Pancreas (tissue), 10 donors: Measurements from ENCODE around the gene MBD5. TPM values are rescaled to one million over a fixed set of nuclear protein-coding genes. Genes with fewer than 3 reads are reported as not detected.
A peak's percentile ranks its signal among the peaks of the same experiment; 100 is the strongest.

ENCODE experiments used
- ATAC-seq, 4 donors: fragments of 200-7000 bp; cut with Tn5 transposase; one replicate each; pipeline versions ENCODE4 v1.8.0 to v1.9.1; 2020; ENCODE audit warnings: mild to moderate bottlenecking in 4 of 4, moderate library complexity in 4 of 4
- DNase-seq, 6 donors: peaks; one replicate each; pipeline ENCODE4 v3.0.0-alpha.2; 2020
- FAIRE-seq: peaks from 2 replicates; lab custom pipeline; 2012; peaks lifted over from hg19 to GRCh38; lab: Jason Lieb, UNC
- H3K27ac ChIP-seq, 4 donors: fragments of 200-600 bp; sonication (generic); 1 replicate in 3 of 4; 2 replicates in 1 of 4; pipeline versions ENCODE4 v1.5.0 to v1.8.0; 2020
- H3K27me3 ChIP-seq, 4 donors: fragments of 200-600 bp; one replicate each; pipeline ENCODE4 v1.8.0; 2021
- H3K36me3 ChIP-seq, 3 donors: fragments of 200-600 bp; sonication (generic) in 1 of 3; one replicate each; pipeline versions ENCODE4 v1.5.0 to v1.8.0; 2020 to 2021
- H3K4me1 ChIP-seq, 3 donors: fragments of 200-600 bp; one replicate each; pipeline ENCODE4 v1.8.0; 2021
- H3K4me3 ChIP-seq, 4 donors: fragments of 200-600 bp; sonication (generic) in 2 of 4; one replicate each; pipeline versions ENCODE4 v1.5.0 to v1.8.0; 2020 to 2021
- H3K9me3 ChIP-seq, 4 donors: fragments of 200-600 bp; one replicate each; pipeline ENCODE4 v1.8.0; 2021
- WGBS, 2 donors: extraction: QIAGEN DNeasy Blood & Tissue Kit; methylation state at CpG; one replicate each; pipeline ENCODE4 v1.1.7; 2013; 5-methylcytosine and 5-hydroxymethylcytosine counted together
- intact Hi-C, 3 donors: fragments of 100-400 bp; cut with DNase I; formaldehyde crosslinking; loops; one replicate each; pipeline versions ENCODE4 v1.11.1 to v1.14.2; 2022
- polyA plus RNA-seq, 2 donors: library from polyadenylated mRNA; stranded (reverse); fragments of 200-250 nt; gene quantifications; one replicate each; pipeline ENCODE4 v1.2.3, GENCODE V29; 2013
- total RNA-seq, 6 donors: library from RNA; stranded (reverse); fragmentation: NEBNext Ultra II Directional in 4 of 6; extraction: Animal tissue kit (Norgen Biotek cat#: 25700) in 4 of 6; gene quantifications; one replicate each; pipeline versions ENCODE4 v1.2.1 to v1.2.4, GENCODE V29; 2021 to 2023
- TF ChIP-seq, protein P1 (sequence below), 4 donors: fragments of 200-600 bp; sonication (generic) in 3 of 4; IDR thresholded peaks; one replicate each; pipeline versions ENCODE4 v1.5.0 to v1.8.0; 2021; ENCODE audit warnings: antibody characterized with exemption in 4 of 4
- donor health status: healthy with polysubstance abuse.
- donor health status: DM: no; HTN: no; CAD: no; lungs with moderate emphysema.
- donor health status: DM: no; HTN: no; CAD: no.
- donor health status: control.
- donor health status: control.
- donor health status: Bipolar disorder and iron deficiency.
- donor health status: DM: yes; HTN: yes; CAD: no.
- donor health status: DM: no; HTN: no; CAD: no.
- donor health status: DM: no; HTN: no; CAD: no.
- donor health status: DM: yes; HTN: yes; CAD: no.

MBD5 gene
- total RNA-seq (10 to 100 TPM; 11.2 to 27.4 (median 13.9) TPM), polyA plus RNA-seq (1 to 10 TPM; 4.5 to 5.1 TPM)

DNA sequence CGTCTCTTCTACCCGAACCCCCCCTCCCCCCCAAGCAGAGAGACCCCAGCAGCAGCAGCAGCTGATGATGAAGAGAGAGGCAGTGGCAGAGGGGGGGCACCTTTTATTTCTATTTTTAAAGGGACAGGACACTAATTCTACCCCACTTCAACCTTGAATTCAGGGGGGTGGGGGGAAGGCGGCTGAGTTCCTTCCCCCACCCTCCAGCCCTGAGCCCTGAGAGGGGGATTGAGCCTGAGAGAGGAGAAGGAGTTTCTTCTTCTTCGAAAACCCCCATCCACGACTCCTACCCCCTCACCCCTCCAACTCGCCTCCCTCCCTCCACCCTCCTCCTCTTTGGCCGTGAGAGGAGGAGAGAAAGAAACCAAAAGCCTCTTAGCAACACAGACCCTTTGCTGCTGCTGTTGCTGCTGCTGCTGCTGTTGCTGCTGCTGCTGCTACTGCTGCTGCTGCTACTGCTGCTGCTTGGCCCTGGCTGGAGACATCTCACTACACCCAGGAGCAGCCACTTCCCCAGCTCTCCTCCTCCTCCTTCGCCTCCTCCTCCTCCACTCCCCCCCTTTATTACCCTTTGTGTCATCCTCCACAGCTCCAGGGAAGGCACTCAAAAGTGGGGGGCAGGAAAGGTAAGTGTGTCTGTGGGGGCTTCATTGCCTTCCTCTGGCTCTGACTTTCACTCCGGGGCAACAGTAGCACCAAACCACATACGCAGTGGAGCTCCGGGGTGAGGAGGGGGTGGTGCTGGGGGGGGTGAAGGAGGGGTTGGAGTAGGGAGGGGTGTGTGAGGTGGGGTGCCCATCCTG is at the start of gene MBD5:
Gene MBD5 (plus strand): TSS at position 33 of the 803 bp plus-strand sequence.
- ATAC-seq (peak; percentile 26 to 36 (median 32)), DNase-seq (peak in 3 of 6 donors; percentile 40 to 59 (median 46)), FAIRE-seq (no peak)
- Histone ChIP-seq H3K9me3 (no peaks in the 10 kb centered on the region), H3K27me3 (no peaks in the 10 kb centered on the region), H3K4me3 (peak within 1 kb of the TSS; percentile 57 to 81 (median 62)), H3K36me3 (no peaks in the 10 kb centered on the region), H3K4me1 (peaks cover 18 to 32% (median 19%) of the 10 kb centered on the region in 3 donors), H3K27ac (peak within 1 kb of the TSS; percentile 63 to 92 (median 78))
- intact Hi-C loops, result no loop called here
- TF ChIP-seq, protein P1, sequence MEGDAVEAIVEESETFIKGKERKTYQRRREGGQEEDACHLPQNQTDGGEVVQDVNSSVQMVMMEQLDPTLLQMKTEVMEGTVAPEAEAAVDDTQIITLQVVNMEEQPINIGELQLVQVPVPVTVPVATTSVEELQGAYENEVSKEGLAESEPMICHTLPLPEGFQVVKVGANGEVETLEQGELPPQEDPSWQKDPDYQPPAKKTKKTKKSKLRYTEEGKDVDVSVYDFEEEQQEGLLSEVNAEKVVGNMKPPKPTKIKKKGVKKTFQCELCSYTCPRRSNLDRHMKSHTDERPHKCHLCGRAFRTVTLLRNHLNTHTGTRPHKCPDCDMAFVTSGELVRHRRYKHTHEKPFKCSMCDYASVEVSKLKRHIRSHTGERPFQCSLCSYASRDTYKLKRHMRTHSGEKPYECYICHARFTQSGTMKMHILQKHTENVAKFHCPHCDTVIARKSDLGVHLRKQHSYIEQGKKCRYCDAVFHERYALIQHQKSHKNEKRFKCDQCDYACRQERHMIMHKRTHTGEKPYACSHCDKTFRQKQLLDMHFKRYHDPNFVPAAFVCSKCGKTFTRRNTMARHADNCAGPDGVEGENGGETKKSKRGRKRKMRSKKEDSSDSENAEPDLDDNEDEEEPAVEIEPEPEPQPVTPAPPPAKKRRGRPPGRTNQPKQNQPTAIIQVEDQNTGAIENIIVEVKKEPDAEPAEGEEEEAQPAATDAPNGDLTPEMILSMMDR (IDR thresholded peaks at IDR 0.05), result no peak
- 1% methylated on average over 10 to 11 of the region's 11 CpGs for WGBS, 2 donors

DNA sequence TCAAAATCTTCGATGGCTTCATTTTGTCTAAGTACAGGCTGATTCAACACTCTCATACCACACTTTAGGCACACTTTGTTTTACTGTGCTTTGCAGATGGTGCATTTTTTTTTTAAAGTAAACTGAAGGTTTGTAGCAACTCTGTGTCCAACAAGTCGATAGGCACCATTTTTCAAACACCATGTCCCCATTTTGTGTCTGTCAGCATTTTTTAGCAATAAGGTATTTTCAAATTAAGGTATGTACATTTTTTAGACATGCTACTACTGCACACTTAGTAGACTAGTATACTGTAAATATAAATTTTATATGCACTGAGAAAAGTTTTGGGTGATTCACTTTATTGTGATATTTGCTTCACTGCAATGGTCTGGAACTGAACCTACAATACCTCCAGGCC is 44.8 kb upstream of the MBD5 start:
- no peak for ATAC-seq
- no peak overlapping the region for H3K4me3 ChIP-seq
- no peaks in the 10 kb centered on the region for H3K4me1 ChIP-seq
- no peak for DNase-seq
- intact Hi-C loops, result no loop called here
- peaks cover 0 to 4% (median 0%) of the 10 kb centered on the region in 3 donors for H3K36me3 ChIP-seq
- TF ChIP-seq, protein P1 (IDR thresholded peaks at IDR 0.05), result no peak
- FAIRE-seq, result no peak
- 90 to 92% methylated on average over 2 of the region's 2 CpGs for WGBS, 2 donors
- no peaks in the 10 kb centered on the region for H3K27me3 ChIP-seq
- H3K27ac ChIP-seq, result no peak overlapping the region
- H3K9me3 ChIP-seq, result no peaks in the 10 kb centered on the region

DNA sequence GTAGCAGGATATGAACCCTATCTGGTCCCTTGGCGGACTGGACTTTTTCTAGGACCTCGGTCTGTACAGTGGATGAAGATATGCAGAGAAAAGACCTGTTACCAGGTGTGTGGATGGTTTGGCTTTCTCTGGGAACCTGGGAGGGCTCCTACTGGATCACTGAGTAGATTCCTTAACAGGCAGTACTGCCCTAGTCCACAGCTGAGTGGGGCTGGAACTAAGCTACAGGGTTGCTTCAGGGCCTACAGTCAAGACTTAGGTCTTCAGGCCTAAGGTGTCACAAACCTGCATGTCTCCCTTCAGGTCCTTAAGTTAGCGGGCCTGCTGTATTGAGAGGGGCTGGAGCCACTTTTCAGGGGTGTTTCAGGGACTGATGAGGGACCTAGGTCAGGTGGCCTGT is 43.2 kb upstream of the MBD5 start:
- H3K27me3 ChIP-seq, result no peaks in the 10 kb centered on the region
- H3K27ac ChIP-seq, result no peak overlapping the region
- H3K4me1 ChIP-seq, result no peaks in the 10 kb centered on the region
- DNase-seq (no peak), ATAC-seq (no peak), FAIRE-seq (no peak)
- no peak overlapping the region for H3K4me3 ChIP-seq
- WGBS, 2 donors, result 94 to 98% methylated on average over 3 of the region's 3 CpGs
- H3K9me3 ChIP-seq, result no peaks in the 10 kb centered on the region
- intact Hi-C loops, result no loop called here
- TF ChIP-seq, protein P1 (IDR thresholded peaks at IDR 0.05), result no peak
- H3K36me3 ChIP-seq, result peaks cover 0 to under 1% (median 0%) of the 10 kb centered on the region in 3 donors

DNA sequence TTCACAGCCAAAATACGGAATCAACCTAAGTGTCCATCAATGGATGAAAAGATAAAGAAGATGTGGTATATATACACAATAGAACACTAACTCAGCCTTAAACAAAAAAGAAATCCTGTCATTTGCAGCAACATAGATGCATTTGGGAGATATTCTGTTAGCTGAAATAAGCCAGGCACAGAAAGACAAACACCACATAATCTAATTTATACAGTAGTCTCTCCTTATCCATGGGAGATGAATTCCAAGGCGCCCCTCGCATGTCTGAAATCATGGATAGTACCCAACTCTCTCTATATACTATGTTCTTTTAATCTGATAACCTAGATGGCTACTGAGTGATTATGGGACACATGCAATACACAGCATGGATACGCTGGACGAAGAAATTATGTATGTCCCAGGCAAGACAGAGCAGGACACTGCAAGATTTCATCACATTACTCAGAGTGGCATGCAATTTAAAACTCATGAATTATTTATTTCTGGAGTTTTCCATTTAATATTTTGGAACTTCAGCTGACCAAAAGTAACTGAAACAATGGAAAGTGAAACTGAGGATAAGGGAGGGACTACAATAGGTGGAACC is 39.9 kb upstream of the MBD5 start:
- H3K4me3 ChIP-seq, result no peak overlapping the region
- no peaks in the 10 kb centered on the region for H3K27me3 ChIP-seq
- TF ChIP-seq, protein P1 (IDR thresholded peaks at IDR 0.05), result no peak
- no peaks in the 10 kb centered on the region for H3K9me3 ChIP-seq
- FAIRE-seq (no peak), ATAC-seq (no peak), DNase-seq (no peak)
- intact Hi-C loops, result no loop called here
- H3K4me1 ChIP-seq, result no peaks in the 10 kb centered on the region
- no peak overlapping the region for H3K27ac ChIP-seq
- 91 to 95% methylated on average over 5 of the region's 5 CpGs for WGBS, 2 donors
- no peaks in the 10 kb centered on the region for H3K36me3 ChIP-seq
